Transverse colon (tissue), 4 donors: Measurements from ENCODE around the gene SNRPE.

Experiments
- EP300 ChIP-seq: sonication (generic); formaldehyde crosslinking; IDR thresholded peaks from one replicate; pipeline ENCODE4 v1.6.1; 2017; ENCODE audit warnings: antibody characterized with exemption, low read depth
- POLR2A ChIP-seq: fragments of 450-650 bp; IDR thresholded peaks from one replicate; pipeline ENCODE4 v1.6.1; 2016; ENCODE audit warnings: antibody characterized with exemption, mild to moderate bottlenecking, moderate library complexity
- POLR2AphosphoS5 ChIP-seq, 3 donors: sonication (generic); formaldehyde crosslinking; IDR thresholded peaks; one replicate each; pipeline ENCODE4 v1.6.1; 2016; ENCODE audit warnings: antibody characterized with exemption in 3 of 3
- TF ChIP-seq, protein P1 (sequence below), 5 experiments: fragments of 200-600 bp in 3 of 5; fragments of 450-650 bp in 2 of 5; sonication (generic) in 3 of 5; IDR thresholded peaks; 1 replicate in 2 of 5; 2 replicates in 3 of 5; pipeline ENCODE4 v1.5.1; 2016 to 2017; ENCODE audit warnings: antibody characterized with exemption in 5 of 5, inconsistent platforms in 3 of 5, mild to moderate bottlenecking in 2 of 5, moderate library complexity in 1 of 5

DNA sequence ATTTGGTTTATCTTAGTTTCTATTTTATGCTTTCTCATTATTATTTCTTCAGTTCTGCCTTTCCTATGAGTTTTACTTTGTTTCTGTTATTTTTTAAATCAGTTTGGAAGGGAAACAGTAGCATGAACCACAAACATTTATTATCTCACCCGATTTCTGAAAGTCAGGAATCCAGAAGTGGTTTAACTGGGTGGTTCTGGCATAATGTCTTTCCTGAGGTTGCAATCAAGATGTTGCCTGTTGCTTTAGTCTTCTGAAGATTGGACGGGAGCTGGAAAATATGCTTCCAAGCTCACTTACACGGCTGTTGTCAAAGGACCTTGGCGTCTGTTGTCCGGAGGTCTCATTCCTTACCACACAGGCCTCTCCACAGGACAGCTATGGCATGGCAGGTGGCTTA, 50.4 kb downstream of the SNRPE start:
- TF ChIP-seq, protein P1, sequence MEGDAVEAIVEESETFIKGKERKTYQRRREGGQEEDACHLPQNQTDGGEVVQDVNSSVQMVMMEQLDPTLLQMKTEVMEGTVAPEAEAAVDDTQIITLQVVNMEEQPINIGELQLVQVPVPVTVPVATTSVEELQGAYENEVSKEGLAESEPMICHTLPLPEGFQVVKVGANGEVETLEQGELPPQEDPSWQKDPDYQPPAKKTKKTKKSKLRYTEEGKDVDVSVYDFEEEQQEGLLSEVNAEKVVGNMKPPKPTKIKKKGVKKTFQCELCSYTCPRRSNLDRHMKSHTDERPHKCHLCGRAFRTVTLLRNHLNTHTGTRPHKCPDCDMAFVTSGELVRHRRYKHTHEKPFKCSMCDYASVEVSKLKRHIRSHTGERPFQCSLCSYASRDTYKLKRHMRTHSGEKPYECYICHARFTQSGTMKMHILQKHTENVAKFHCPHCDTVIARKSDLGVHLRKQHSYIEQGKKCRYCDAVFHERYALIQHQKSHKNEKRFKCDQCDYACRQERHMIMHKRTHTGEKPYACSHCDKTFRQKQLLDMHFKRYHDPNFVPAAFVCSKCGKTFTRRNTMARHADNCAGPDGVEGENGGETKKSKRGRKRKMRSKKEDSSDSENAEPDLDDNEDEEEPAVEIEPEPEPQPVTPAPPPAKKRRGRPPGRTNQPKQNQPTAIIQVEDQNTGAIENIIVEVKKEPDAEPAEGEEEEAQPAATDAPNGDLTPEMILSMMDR (IDR thresholded peaks at IDR 0.05) = no peak
- TF ChIP-seq POLR2A = no peak
- TF ChIP-seq POLR2AphosphoS5 (IDR thresholded peaks at IDR 0.05) = no peak
- no peak for TF ChIP-seq EP300
